ENCODE results near the gene NUCB1. TPM values are rescaled to one million over a fixed set of nuclear protein-coding genes. Genes with fewer than 3 reads are reported as not detected.

NUCB1 gene
- total and polyA plus RNA-seq, 9 of the 15 experiments (the other 6 are each of a cell fraction or from before 2014, with no cell fraction given): 3.1 to 153 (median 71.7) TPM

GRCh38 chr19:48954595-48955307 is 54.6 kb downstream of the NUCB1 start, which contains the start of gene BAX (continued):
- TF ChIP-seq HMGXB4 (CRISPR knock-in tag; IDR thresholded peaks at IDR 0.05) (no peak), CTCF (IDR thresholded peaks at IDR 0.05 in 2 of 3, conservative IDR thresholded peaks at IDR 0.05 in 1 of 3; ENCODE audit: insufficient read depth in 2 of 3, low read depth in 1 of 3, low read length in 3 of 3) (peak in 2 of 3 experiments; percentile 13 to 33; a peak in 2 of 6 replicates), RAD51 (IDR thresholded peaks at IDR 0.05; ENCODE audit: borderline replicate concordance, low read depth) (peak; percentile 100), FOXK2 (conservative IDR thresholded peaks at IDR 0.05 in 1 of 2, IDR thresholded peaks at IDR 0.05 in 1 of 2; ENCODE audit: low read depth in 2 of 2) (peak; percentile 48 to 96; a peak in 2 of 4 replicates), MGA (IDR thresholded peaks at IDR 0.05) (peak; percentile 74)
